HG03095 (cell line): ENCODE data around the gene CRACR2B.

Source experiments
- ATAC-seq: cut with Tn5 transposase; IDR thresholded peaks from one replicate; pipeline ENCODE4 v1.9.1; 2021; ENCODE audit warnings: moderate library complexity; ENCODE audit not compliant: unreplicated experiment

Gene CRACR2B

GRCh38 chr11:865462-866430 lies 38.0 kb downstream of the CRACR2B start:
- no peak for ATAC-seq

- ATAC-seq: no peak
Observed at GRCh38 chr11:866481-866880, 38.8 kb downstream of the CRACR2B start.

- ATAC-seq: no peak
Observed at GRCh38 chr11:867856-868358, 40.2 kb downstream of the CRACR2B start.

- no peak for ATAC-seq
Observed at GRCh38 chr11:868394-868793, 40.7 kb downstream of the CRACR2B start.

- no peak for ATAC-seq
Observed at GRCh38 chr11:868802-869201, 41.1 kb downstream of the CRACR2B start.

- ATAC-seq: no peak
Observed at GRCh38 chr11:869399-870126, 41.8 kb downstream of the CRACR2B start.

- no peak for ATAC-seq
Observed at GRCh38 chr11:870127-870413, 42.4 kb downstream of the CRACR2B start.

- no peak for ATAC-seq
Observed at GRCh38 chr11:870418-870817, 42.7 kb downstream of the CRACR2B start.

DNA sequence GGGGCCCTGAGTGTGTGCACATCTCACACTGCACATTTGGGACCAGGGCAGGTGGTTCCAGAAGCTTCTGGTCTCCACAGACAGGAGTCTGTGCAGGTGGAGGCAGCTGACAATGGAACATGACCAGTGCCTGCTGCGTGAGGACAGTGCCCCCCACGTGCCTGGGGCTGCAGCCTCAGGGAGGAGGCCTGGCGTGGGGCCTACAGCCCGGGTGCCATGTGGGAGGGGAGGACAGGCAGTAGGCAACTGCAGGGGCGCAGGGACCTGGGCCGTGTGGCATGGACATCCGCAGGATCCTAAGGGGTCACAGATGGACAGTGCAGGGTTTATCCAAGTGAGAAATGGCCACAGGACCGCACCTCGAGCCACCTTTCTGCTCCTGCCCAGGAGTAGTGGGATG lies 43.8 kb downstream of the CRACR2B start:
- ATAC-seq: no peak

GRCh38 chr11:872799-873198 lies 45.1 kb downstream of the CRACR2B start:
- ATAC-seq: no peak

GRCh38 chr11:873706-874105 lies 46.0 kb downstream of the CRACR2B start:
- ATAC-seq: no peak

GRCh38 chr11:875203-875602 lies 47.5 kb downstream of the CRACR2B start:
- no peak for ATAC-seq

GRCh38 chr11:875769-876301 lies 48.1 kb downstream of the CRACR2B start:
- no peak for ATAC-seq

- ATAC-seq: no peak
Observed at GRCh38 chr11:876545-876944, 48.8 kb downstream of the CRACR2B start.

- no peak for ATAC-seq
Observed at GRCh38 chr11:877565-877964, 49.8 kb downstream of the CRACR2B start.

- no peak for ATAC-seq
Observed at GRCh38 chr11:880447-880846, 52.7 kb downstream of the CRACR2B start.
